ENCODE results near the gene ATP9B.
"Not testable (repeated sequence)": the region's sequence is repeated elsewhere in the genome, so short reads cannot be mapped to it uniquely, and the experiment has no call there.

Gene ATP9B

DNA sequence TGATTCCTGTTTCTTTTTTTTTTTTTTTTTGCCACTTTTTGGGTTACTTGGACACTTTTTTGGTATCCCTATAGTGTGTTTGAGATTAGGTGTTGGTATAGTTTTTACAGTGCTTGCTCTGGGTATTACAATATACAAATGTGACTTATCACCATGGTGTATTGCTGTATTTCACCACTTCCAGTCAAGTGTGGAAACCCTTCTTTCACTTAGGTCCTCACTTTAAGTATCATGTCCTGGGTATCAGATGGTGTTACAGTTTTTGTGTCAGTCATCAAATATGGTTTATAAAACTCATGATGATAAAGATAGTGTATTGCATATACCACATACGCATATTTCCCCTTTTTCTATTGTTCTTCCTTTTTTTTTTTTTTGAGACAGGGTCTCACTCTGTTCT lies 1.8 kb downstream of the ATP9B start:
- no peak for DNase-seq

GRCh38 chr18:79071503-79072210 lies 2.5 kb downstream of the ATP9B start:
- DNase-seq = no peak

DNA sequence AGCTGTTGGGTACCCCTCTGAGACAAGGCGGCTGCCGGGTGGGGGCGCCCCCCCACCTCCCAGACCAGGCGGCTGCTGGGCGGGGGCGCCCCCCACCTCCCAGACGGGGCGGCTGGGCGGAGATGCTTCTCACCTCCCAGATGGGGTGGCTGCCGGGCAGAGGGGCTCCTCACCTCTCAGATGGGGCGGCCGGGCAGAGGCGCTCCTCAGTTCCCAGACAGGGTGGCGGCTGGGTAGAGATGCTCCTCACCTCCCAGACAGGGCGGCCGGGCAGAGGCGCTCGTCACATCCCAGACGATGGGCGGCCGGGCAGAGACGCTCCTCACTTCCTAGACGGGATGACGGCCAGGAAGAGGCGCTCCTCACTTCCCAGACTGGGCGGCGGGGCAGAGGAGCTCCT lies 3.5 kb downstream of the ATP9B start:
- not testable (repeated sequence) for DNase-seq

- DNase-seq = no peak
Measured at GRCh38 chr18:79077181-79077580, 8.0 kb downstream of the ATP9B start.

DNA sequence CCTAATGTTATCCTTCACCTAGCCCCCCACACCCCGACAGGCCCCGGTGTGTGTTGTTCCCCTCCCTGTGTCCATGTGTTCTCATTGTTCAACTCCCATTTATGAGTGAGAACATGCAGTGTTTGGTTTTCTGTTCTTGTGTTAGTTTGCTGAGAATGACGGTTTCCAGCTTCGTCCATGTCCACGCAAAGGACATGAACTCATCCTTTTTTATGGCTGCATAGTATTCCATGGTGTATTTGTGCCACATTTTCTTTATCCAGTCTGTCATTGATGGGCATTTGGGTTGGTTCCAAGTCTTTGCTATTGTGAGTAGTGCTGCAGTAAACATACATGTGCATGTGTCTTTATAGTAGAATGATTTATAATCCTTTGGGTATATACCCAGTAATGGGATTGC lies 9.6 kb downstream of the ATP9B start:
- not testable (repeated sequence) for DNase-seq

- no peak for DNase-seq
Measured at GRCh38 chr18:79092874-79093273, 23.7 kb downstream of the ATP9B start.

GRCh38 chr18:79093986-79094385 lies 24.8 kb downstream of the ATP9B start:
- DNase-seq = no peak

GRCh38 chr18:79095216-79095615 lies 26.0 kb downstream of the ATP9B start:
- DNase-seq = no peak

GRCh38 chr18:79100944-79101343 lies 31.8 kb downstream of the ATP9B start:
- DNase-seq = no peak

- DNase-seq = no peak
Measured at GRCh38 chr18:79102886-79103285, 33.7 kb downstream of the ATP9B start.

DNA sequence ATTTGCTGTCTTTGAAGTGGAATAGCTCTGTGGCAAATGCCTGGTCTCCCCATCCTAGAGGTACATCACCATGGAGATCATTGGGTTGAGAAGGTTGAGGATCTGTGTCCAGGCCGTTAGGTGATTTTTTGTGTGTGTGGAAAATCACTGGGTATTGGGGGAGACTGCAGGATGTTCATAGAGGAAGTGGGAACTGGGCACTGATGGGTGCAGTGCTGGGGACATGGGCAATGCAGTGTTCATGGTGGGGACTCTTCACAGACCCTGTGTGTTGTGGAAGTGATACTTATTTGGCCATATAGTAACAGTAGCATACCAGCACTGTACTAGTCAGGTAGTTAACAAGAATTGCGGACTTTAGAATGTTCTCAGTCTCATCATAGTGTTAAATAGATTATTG lies 34.9 kb downstream of the ATP9B start:
- DNase-seq = no peak

- no peak for DNase-seq
Measured at GRCh38 chr18:79105455-79105854, 36.3 kb downstream of the ATP9B start.

GRCh38 chr18:79106084-79106483 lies 36.9 kb downstream of the ATP9B start:
- DNase-seq = no peak

- no peak for DNase-seq
Measured at GRCh38 chr18:79107886-79108285, 38.7 kb downstream of the ATP9B start.

DNA sequence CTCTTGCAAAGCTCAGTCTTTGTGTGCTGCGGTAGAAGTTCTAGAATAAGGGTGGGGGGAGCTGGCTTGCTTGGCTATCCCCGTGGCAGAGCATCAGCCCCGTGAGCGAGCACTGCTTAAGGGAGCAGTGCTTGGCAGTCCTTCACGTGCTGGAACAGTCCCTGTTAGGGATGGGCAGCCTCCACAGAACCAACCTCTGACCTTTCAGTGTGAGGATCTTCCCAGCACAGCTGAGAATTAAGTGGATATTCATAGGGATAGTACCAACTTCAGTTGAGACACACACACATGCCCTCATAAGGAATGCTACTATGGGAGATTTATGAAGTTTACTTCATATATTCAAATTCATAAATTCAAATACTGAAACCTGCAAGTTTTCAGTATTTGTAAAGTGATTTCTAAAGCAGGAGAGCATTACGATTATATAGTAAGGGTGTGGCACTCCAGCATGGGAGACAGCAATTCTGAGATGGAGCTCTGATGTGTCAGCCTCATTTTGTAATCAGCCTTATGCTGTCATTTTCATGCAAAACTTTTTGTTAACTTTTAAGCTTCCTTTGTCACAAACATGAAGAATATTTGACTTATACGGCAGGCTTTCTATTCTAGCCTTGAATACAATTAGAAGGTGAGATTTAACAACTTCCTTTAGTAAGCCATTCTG lies 39.5 kb downstream of the ATP9B start:
- no peak for DNase-seq

DNA sequence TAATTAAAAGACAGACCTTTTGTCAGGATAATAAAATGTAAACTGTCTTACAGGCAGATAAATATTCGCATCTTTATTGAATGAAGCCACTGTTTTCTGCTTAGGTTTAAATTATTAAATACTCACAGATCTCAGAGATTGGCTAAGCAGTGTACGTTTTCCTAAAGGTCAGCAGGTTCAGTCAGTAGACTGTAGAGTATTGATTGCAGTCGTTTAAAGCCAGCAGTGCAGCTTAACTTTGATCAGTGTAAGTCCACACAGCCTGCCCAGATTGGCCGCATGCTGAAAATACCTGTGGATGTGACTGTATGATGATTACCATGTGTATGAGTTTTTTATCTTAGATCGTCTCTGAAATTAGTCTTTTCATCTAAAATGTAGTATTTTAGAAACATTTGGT lies 42.3 kb downstream of the ATP9B start:
- no peak for DNase-seq

DNA sequence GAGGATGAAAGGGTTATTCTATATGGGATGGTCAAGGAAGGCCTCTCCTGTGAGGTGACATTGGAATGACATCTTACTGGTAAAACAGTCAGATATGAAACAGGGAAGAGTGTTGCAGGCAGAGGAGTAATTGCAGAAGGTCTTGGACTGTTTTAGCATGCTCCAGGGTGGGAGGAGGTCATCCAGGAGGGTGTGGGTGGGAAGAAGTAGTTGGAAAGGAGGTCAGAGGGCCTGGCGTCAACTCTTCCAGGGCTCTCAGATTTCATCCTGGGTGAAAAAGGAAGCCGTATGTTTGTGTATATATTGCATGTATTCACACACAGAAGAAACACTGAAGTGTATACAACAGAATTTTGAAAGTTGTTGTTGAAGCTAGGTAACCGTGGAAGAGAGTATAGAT lies 48.2 kb downstream of the ATP9B start:
- no peak for DNase-seq

DNA sequence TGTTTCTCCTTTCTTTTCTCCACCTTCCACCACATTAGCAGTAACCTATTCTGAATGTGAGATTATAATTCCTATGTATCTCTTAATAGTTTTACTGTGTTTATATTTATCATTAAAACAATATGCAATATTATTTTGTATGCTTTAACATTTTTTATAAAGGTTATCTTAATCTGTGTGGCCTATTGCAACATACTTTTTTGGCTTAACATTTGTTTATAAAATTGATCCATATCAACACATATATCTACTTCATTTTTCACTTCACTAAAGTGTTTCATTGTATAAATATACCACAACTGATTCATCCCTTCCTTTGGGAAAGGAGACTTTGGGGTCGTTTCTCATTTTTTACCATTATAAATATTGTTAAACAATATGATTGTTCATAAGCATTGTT lies 48.6 kb downstream of the ATP9B start:
- DNase-seq = no peak

DNA sequence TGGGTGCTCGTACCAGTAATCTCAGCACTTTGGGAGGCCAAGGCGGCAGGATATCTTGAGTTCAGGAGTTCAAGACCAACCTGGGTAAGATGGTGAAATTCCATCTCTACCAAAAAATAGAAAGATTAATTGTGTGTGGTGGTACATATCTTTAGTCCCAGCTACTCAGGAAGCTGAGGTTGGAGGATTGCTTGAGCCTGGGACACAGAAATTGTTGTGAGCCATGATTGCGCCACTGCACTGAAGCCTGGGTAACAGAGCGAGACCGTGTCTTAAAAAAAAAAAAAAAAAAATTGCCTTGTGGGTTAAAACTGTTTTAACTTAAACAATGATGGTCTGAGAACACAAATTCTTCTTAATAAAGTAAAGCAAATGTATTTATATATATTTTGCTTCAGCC lies 49.6 kb downstream of the ATP9B start:
- DNase-seq = no peak

GRCh38 chr18:79121746-79122474 lies 52.7 kb downstream of the ATP9B start:
- no peak for DNase-seq

DNA sequence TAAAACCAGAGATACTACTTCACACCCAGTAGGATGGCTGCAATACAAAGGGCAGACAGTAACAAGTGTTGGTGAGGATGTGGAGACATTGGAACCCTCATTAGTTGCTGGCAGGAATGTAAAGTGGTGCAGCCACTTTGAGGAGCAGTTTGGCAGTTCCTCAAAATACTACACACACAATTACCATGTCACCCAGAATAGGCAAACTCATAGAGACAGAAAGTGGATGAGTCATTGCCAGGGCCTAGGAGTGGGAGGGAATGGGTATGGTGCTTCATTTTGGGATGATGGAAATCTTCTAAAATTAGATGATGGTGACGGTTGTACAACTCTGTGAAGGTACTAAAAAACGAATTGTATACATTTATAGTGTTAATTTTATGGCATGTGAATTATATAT lies 54.8 kb downstream of the ATP9B start:
- no peak for DNase-seq

GRCh38 chr18:79129120-79129519 lies 59.9 kb downstream of the ATP9B start:
- no peak for DNase-seq

GRCh38 chr18:79133724-79134123 lies 64.5 kb downstream of the ATP9B start:
- DNase-seq = no peak

DNA sequence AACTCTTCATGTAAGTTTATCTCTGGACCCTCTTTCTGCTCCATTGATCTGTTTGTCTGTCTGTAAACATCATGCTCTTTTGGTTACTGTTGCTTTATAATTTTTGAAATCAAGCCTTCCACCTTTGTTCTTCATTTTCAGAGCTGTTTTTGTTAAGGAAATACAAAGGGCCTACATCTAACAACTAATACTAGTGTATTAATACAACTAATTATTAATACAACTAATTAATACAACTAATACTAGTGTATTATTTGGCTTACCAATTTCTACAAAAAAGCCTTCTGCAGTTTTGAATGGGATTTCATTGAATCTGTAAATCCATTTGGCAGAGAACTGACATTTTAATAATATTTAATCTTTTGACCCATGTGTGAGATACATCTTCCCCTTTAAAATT lies 66.7 kb downstream of the ATP9B start:
- DNase-seq = no peak

All from activated CD4-positive, alpha-beta T cell treated with anti-CD3 and anti-CD28 coated beads, Interleukin-2, amount 50 U/mL, for 48 hours (primary cell).